ENCODE measurements around the gene NRK.
"Not testable (repeated sequence)": the region's sequence is repeated elsewhere in the genome, so short reads cannot be mapped to it uniquely, and the experiment has no call there.

- TF ChIP-seq POLR2A, CTCF (IDR thresholded peaks at IDR 0.05): not testable (repeated sequence)
Measured at GRCh38 chrX:105805655-105806054, 16.7 kb upstream of the NRK start.
